ENCODE measurements around the gene UBB. TPM values are rescaled to one million over a fixed set of nuclear protein-coding genes. Genes with fewer than 3 reads are reported as not detected.

UBB gene
- total RNA-seq, 1 experiment from 2014 or later: 2,378 TPM

DNA sequence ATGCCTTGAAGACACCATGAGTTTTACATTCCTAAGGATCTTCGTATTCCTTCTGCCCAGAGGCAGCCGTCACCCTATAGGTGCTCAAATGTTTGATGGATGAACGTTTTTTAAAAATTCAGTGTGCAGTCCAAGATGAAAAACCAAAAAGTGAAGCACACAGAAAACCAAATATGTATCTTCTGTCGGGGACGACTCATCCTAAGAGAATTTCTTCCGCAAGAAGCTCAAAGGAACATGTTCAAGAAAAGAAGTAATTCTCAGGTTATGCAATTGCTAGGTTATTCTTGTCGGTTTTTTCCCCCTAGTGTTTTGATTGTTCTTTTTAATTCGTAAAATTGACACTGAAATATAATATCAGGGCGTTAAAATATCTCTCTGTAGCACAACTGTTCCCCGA lies 29.1 kb upstream of the UBB start:
- peaks cover 13 to 19% of the 10 kb centered on the region in 2 experiments; a peak in 3 of 4 replicates for H3K36me3 ChIP-seq (ENCODE audit: control insufficient read depth in 1 of 2, insufficient read depth in 2 of 2, low read length in 2 of 2)
- H3K27ac ChIP-seq (ENCODE audit: low read depth, low read length): peak overlapping the region; percentile 89
- TF ChIP-seq JUND (IDR thresholded peaks at IDR 0.05) (no peak), ELF1 (IDR thresholded peaks at IDR 0.05; ENCODE audit: borderline replicate concordance, low read depth) (no peak), POLR2A (IDR thresholded peaks at IDR 0.05; ENCODE audit: borderline replicate concordance, extremely low read depth, insufficient read depth, insufficient read length) (no peak), ZFX (IDR thresholded peaks at IDR 0.05) (no peak), SP1 (IDR thresholded peaks at IDR 0.05; ENCODE audit: low read depth) (no peak), CEBPB (IDR thresholded peaks at IDR 0.05; ENCODE audit: low read depth) (no peak), EZH2phosphoT487 (IDR thresholded peaks at IDR 0.05; ENCODE audit: borderline replicate concordance) (no peak), EZH2 (IDR thresholded peaks at IDR 0.05) (no peak), RAD21 (IDR thresholded peaks at IDR 0.05; ENCODE audit: low read depth) (no peak), CBX3 (IDR thresholded peaks at IDR 0.05; ENCODE audit: low read depth) (no peak), YY1 (IDR thresholded peaks at IDR 0.05; ENCODE audit: extremely low read depth, insufficient replicate concordance, low read depth, low read length) (no peak), FOSL1 (IDR thresholded peaks at IDR 0.05; ENCODE audit: low read depth) (no peak), SRF (IDR thresholded peaks at IDR 0.05; ENCODE audit: low read depth) (no peak), EGR1 (IDR thresholded peaks at IDR 0.05; ENCODE audit: low read depth) (no peak)
- TF ChIP-seq, protein P1, sequence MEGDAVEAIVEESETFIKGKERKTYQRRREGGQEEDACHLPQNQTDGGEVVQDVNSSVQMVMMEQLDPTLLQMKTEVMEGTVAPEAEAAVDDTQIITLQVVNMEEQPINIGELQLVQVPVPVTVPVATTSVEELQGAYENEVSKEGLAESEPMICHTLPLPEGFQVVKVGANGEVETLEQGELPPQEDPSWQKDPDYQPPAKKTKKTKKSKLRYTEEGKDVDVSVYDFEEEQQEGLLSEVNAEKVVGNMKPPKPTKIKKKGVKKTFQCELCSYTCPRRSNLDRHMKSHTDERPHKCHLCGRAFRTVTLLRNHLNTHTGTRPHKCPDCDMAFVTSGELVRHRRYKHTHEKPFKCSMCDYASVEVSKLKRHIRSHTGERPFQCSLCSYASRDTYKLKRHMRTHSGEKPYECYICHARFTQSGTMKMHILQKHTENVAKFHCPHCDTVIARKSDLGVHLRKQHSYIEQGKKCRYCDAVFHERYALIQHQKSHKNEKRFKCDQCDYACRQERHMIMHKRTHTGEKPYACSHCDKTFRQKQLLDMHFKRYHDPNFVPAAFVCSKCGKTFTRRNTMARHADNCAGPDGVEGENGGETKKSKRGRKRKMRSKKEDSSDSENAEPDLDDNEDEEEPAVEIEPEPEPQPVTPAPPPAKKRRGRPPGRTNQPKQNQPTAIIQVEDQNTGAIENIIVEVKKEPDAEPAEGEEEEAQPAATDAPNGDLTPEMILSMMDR (IDR thresholded peaks at IDR 0.05 in 2 of 3, conservative IDR thresholded peaks at IDR 0.05 in 1 of 3; ENCODE audit: borderline replicate concordance in 1 of 3, insufficient read depth in 1 of 3, low read depth in 2 of 3, low read length in 2 of 3): no peak
- TF ChIP-seq, protein P2, sequence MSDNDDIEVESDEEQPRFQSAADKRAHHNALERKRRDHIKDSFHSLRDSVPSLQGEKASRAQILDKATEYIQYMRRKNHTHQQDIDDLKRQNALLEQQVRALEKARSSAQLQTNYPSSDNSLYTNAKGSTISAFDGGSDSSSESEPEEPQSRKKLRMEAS (IDR thresholded peaks at IDR 0.05): no peak
- TF ChIP-seq, protein P3, sequence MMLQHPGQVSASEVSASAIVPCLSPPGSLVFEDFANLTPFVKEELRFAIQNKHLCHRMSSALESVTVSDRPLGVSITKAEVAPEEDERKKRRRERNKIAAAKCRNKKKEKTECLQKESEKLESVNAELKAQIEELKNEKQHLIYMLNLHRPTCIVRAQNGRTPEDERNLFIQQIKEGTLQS (IDR thresholded peaks at IDR 0.05): no peak
- TF ChIP-seq, protein P4, sequence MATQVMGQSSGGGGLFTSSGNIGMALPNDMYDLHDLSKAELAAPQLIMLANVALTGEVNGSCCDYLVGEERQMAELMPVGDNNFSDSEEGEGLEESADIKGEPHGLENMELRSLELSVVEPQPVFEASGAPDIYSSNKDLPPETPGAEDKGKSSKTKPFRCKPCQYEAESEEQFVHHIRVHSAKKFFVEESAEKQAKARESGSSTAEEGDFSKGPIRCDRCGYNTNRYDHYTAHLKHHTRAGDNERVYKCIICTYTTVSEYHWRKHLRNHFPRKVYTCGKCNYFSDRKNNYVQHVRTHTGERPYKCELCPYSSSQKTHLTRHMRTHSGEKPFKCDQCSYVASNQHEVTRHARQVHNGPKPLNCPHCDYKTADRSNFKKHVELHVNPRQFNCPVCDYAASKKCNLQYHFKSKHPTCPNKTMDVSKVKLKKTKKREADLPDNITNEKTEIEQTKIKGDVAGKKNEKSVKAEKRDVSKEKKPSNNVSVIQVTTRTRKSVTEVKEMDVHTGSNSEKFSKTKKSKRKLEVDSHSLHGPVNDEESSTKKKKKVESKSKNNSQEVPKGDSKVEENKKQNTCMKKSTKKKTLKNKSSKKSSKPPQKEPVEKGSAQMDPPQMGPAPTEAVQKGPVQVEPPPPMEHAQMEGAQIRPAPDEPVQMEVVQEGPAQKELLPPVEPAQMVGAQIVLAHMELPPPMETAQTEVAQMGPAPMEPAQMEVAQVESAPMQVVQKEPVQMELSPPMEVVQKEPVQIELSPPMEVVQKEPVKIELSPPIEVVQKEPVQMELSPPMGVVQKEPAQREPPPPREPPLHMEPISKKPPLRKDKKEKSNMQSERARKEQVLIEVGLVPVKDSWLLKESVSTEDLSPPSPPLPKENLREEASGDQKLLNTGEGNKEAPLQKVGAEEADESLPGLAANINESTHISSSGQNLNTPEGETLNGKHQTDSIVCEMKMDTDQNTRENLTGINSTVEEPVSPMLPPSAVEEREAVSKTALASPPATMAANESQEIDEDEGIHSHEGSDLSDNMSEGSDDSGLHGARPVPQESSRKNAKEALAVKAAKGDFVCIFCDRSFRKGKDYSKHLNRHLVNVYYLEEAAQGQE (IDR thresholded peaks at IDR 0.05; ENCODE audit: low read depth): no peak
- H3K27me3 ChIP-seq (ENCODE audit: insufficient read depth, low read length): no peaks in the 10 kb centered on the region
- H3K4me3 ChIP-seq (replicated peaks in 1 of 2; ENCODE audit: low read depth in 1 of 2, low read length in 2 of 2): peak overlapping the region; percentile 83 to 92
- peak overlapping the region; percentile 92 for H3K4me2 ChIP-seq (ENCODE audit: low read length)
- ATAC-seq (no peak), DNase-seq (ENCODE audit: low read depth, low spot score) (no peak)
- H3K4me1 ChIP-seq (ENCODE audit: control insufficient read depth in 1 of 2, insufficient read depth in 2 of 2, low read length in 2 of 2): peaks cover 11 to 18% of the 10 kb centered on the region in 2 experiments
- no peak overlapping the region for H2AFZ ChIP-seq (ENCODE audit: low read depth, low read length, poor library complexity, severe bottlenecking)
- POLR2A ChIA-PET: interaction anchor here (0.9 to 3.1 kb wide), 2 partner anchors 12 to 87 kb away, joined by 3 to 9 read pairs; no protein-coding TSS in a partner anchor
- peaks cover 39% of the 10 kb centered on the region for H3K79me2 ChIP-seq (ENCODE audit: insufficient read depth, low read length)
- no peaks in the 10 kb centered on the region for H3K9me3 ChIP-seq (ENCODE audit: control insufficient read depth in 1 of 2, insufficient read depth in 1 of 2, low read depth in 1 of 2, low read length in 2 of 2)
- CTCF ChIA-PET: interaction anchor here (4.3 kb wide), 1 partner anchor 12 kb away, joined by 31 read pairs; no protein-coding TSS in a partner anchor
- peaks cover 4% of the 10 kb centered on the region; the same call in 1 of the 2 replicates for H4K20me1 ChIP-seq (ENCODE audit: insufficient read depth)
- no TSS peak for BruUV-seq (replicated peaks)
- intact Hi-C loops (cut with micrococcal nuclease): loop anchor here (5.0 kb wide), 1 partner anchor 65 kb away; no protein-coding TSS in a partner anchor
- RAD21 ChIA-PET (ENCODE audit: low non-redundant PET in 1 of 2, low total read pairs in 2 of 2, uncharacterized antibody in 2 of 2, unreplicated experiment in 2 of 2): no interaction called here
- no peaks in the 10 kb centered on the region for H3K9me2 ChIP-seq (ENCODE audit: insufficient read depth)
- peak overlapping the region; percentile 97 for H3K9ac ChIP-seq (ENCODE audit: low read length)
